Peyer's patch (tissue), 4 donors: Measurements from ENCODE around the gene SAMM50. TPM values are rescaled to one million over a fixed set of nuclear protein-coding genes. Genes with fewer than 3 reads are reported as not detected.

Experiments used
- DNase-seq, 3 donors: peaks; one replicate each; pipeline ENCODE4 v3.0.0-alpha.2; 2017 to 2019
- H3K27ac ChIP-seq, 4 donors: fragments of 200-600 bp; sonication (generic); one replicate each; pipeline ENCODE4 v1.5.1; 2016 to 2019
- H3K27me3 ChIP-seq, 2 donors: fragments of 200-600 bp; sonication (generic); one replicate each; pipeline ENCODE4 v1.5.1; 2019
- H3K36me3 ChIP-seq, 3 donors: fragments of 200-600 bp; sonication (generic); one replicate each; pipeline ENCODE4 v1.5.1; 2016 to 2019
- H3K4me1 ChIP-seq, 4 donors: fragments of 200-600 bp; sonication (generic); one replicate each; pipeline ENCODE4 v1.5.1; 2016 to 2019
- H3K4me3 ChIP-seq, 4 donors: fragments of 200-600 bp; sonication (generic); 1 replicate in 3 of 4; 2 replicates in 1 of 4; pipeline ENCODE4 v1.5.1; 2016 to 2019; ENCODE audit warnings: mild to moderate bottlenecking in 1 of 4
- H3K9me3 ChIP-seq, 4 donors: fragments of 200-600 bp; sonication (generic); one replicate each; pipeline ENCODE4 v1.5.1; 2016 to 2019; ENCODE audit warnings: mild to moderate bottlenecking in 1 of 4
- POLR2A ChIP-seq, 2 donors: fragments of 450-650 bp; IDR thresholded peaks; one replicate each; pipeline ENCODE4 v1.5.1; 2017; ENCODE audit warnings: antibody characterized with exemption in 2 of 2, mild to moderate bottlenecking in 2 of 2, moderate library complexity in 2 of 2
- total RNA-seq, 4 donors: library from RNA; depleted of rRNA; stranded (reverse); fragments of >200 nt; gene quantifications; one replicate each; pipeline ENCODE4 v1.1.0, GENCODE V29; 2016
- TF ChIP-seq, protein P1 (sequence below), 6 experiments: fragments of 450-650 bp in 4 of 6; fragments of 200-600 bp in 2 of 6; sonication (generic) in 1 of 6; IDR thresholded peaks; one replicate each; pipeline ENCODE4 v1.5.1; 2017 to 2019; ENCODE audit warnings: antibody characterized with exemption in 6 of 6, mild to moderate bottlenecking in 3 of 6, moderate library complexity in 1 of 6

Gene SAMM50
- total RNA-seq, 4 donors from 2014 or later: 26.4 to 39.8 (median 34.1) TPM

GRCh38 chr22:43955883-43956782 lies 891 bp downstream of the SAMM50 start:
- H3K4me1 ChIP-seq: peaks cover 0 to 20% (median 2%) of the 10 kb centered on the region in 4 donors
- peak in 1 of 3 donors; percentile 27 for DNase-seq
- no peaks in the 10 kb centered on the region for H3K9me3 ChIP-seq
- no peaks in the 10 kb centered on the region for H3K27me3 ChIP-seq
- H3K4me3 ChIP-seq: peak overlapping the region; percentile 75 to 93 (median 82)
- TF ChIP-seq POLR2A (IDR thresholded peaks at IDR 0.05): no peak
- TF ChIP-seq, protein P1, sequence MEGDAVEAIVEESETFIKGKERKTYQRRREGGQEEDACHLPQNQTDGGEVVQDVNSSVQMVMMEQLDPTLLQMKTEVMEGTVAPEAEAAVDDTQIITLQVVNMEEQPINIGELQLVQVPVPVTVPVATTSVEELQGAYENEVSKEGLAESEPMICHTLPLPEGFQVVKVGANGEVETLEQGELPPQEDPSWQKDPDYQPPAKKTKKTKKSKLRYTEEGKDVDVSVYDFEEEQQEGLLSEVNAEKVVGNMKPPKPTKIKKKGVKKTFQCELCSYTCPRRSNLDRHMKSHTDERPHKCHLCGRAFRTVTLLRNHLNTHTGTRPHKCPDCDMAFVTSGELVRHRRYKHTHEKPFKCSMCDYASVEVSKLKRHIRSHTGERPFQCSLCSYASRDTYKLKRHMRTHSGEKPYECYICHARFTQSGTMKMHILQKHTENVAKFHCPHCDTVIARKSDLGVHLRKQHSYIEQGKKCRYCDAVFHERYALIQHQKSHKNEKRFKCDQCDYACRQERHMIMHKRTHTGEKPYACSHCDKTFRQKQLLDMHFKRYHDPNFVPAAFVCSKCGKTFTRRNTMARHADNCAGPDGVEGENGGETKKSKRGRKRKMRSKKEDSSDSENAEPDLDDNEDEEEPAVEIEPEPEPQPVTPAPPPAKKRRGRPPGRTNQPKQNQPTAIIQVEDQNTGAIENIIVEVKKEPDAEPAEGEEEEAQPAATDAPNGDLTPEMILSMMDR (IDR thresholded peaks at IDR 0.05): no peak
- H3K36me3 ChIP-seq: no peaks in the 10 kb centered on the region
- H3K27ac ChIP-seq: peak overlapping the region; percentile 77 to 89 (median 85)

- peaks cover 0 to 20% (median 2%) of the 10 kb centered on the region in 4 donors for H3K4me1 ChIP-seq
- peak overlapping the region in 2 of 4 donors; percentile 75 to 93 for H3K4me3 ChIP-seq
- no peak for DNase-seq
- TF ChIP-seq, protein P1 (IDR thresholded peaks at IDR 0.05): no peak
- TF ChIP-seq POLR2A (IDR thresholded peaks at IDR 0.05): no peak
- H3K36me3 ChIP-seq: no peaks in the 10 kb centered on the region
- no peaks in the 10 kb centered on the region for H3K27me3 ChIP-seq
- no peak overlapping the region for H3K27ac ChIP-seq
- no peaks in the 10 kb centered on the region for H3K9me3 ChIP-seq
Observed at GRCh38 chr22:43956805-43957463, 1.7 kb downstream of the SAMM50 start.

DNA sequence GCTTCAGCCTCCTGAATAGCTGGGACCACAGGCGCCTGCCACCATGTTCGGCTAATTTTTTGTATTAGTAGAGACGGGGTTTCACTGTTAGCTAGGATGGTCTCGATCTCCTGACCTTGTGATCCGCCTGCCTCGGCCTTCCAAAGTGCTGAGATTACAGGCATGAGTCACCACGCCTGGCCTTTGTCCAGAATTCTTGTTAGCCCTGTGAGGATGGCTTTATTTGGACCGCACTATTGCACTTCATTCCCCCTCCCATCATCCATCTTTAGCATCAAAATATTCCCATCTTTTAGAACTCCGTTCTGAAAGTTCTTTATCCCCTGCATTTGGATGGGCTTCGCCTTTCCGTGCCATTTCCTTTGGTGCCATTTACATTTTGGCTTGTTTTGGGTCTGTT lies 2.6 kb downstream of the SAMM50 start:
- Histone ChIP-seq H3K27me3 (no peaks in the 10 kb centered on the region), H3K4me1 (peaks cover 0 to 20% (median 2%) of the 10 kb centered on the region in 4 donors), H3K27ac (no peak overlapping the region), H3K36me3 (no peaks in the 10 kb centered on the region), H3K4me3 (no peak overlapping the region), H3K9me3 (no peaks in the 10 kb centered on the region)
- no peak for DNase-seq
- TF ChIP-seq, protein P1 (IDR thresholded peaks at IDR 0.05): no peak
- TF ChIP-seq POLR2A (IDR thresholded peaks at IDR 0.05): no peak

DNA sequence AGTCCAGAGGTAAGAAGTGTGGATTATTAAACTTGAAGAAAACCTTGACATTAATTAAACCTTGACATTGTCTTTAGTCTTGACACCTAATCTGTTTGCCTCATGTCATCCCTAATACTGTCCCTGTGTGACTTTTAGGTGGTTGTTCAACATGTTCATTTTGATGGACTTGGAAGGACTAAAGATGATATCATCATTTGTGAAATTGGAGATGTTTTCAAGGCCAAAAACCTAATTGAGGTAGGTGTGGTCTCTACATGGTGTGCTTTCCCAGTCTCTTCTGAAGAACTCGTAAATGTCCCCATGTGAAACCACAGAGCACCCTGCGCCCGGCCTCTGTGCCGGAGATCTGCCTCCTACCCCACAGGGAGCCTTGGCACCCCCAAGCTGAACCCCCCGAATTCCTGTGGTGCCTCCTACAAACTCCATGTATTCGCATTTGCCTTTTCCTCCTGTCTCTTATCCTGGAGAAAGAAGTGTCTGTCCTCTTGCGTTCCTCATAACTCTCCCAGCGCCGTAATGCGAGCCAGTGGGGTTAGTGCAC lies 9.1 kb downstream of the SAMM50 start:
- Histone ChIP-seq H3K27ac (no peak overlapping the region), H3K9me3 (no peaks in the 10 kb centered on the region), H3K27me3 (no peaks in the 10 kb centered on the region), H3K36me3 (peaks cover 0 to 61% (median 0%) of the 10 kb centered on the region in 3 donors), H3K4me1 (no peaks in the 10 kb centered on the region), H3K4me3 (no peak overlapping the region)
- TF ChIP-seq POLR2A (IDR thresholded peaks at IDR 0.05): no peak
- TF ChIP-seq, protein P1 (IDR thresholded peaks at IDR 0.05): no peak
- DNase-seq: no peak

GRCh38 chr22:43967069-43967468 lies 11.8 kb downstream of the SAMM50 start:
- Histone ChIP-seq H3K27ac (no peak overlapping the region), H3K4me3 (no peak overlapping the region), H3K4me1 (no peaks in the 10 kb centered on the region), H3K27me3 (no peaks in the 10 kb centered on the region), H3K36me3 (peaks cover 0 to 85% (median 0%) of the 10 kb centered on the region in 3 donors), H3K9me3 (no peaks in the 10 kb centered on the region)
- no peak for DNase-seq
- TF ChIP-seq, protein P1 (IDR thresholded peaks at IDR 0.05): no peak
- no peak for TF ChIP-seq POLR2A (IDR thresholded peaks at IDR 0.05)
